ENCODE results near the gene L3MBTL1.

L3MBTL1 gene

DNA sequence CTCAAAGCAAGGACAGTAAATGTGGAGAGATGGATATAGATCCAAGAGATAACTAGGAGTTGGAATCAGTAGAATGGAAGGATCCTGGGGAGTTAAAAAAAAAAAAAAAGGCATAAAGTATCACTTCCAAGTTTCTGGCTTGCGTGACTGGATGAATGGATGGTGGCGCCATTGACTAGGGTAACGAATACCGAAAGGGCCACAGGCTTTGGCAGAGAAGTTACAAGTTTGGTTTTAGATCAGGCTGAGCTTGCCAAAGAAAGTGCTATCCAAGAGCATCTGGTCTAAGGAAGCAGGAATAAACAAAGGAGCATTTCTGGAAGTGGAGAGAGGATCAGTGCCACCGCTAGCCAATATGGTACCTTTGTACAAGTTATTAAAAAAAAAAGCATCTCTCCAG lies 17.5 kb downstream of the L3MBTL1 start:
- H3K27me3 ChIP-seq (replicated peaks; ENCODE audit: insufficient read depth, low read length) = no peaks in the 10 kb centered on the region
- H2AFZ ChIP-seq (ENCODE audit: low read length) = no peak overlapping the region
- no peak for DNase-seq
- no peaks in the 10 kb centered on the region for H3K4me1 ChIP-seq (ENCODE audit: low read length)
- no peak overlapping the region for H3K4me2 ChIP-seq (ENCODE audit: low read depth, low read length)
- no peaks in the 10 kb centered on the region for H4K20me1 ChIP-seq (ENCODE audit: insufficient read depth, low read length)
- H3K36me3 ChIP-seq (replicated peaks; ENCODE audit: insufficient read depth, low read length) = no peaks in the 10 kb centered on the region
- no peak overlapping the region for H3K9ac ChIP-seq (ENCODE audit: low read length)
- no peak overlapping the region for H3K27ac ChIP-seq (ENCODE audit: low read length)
- H3K79me2 ChIP-seq (ENCODE audit: low read length) = no peaks in the 10 kb centered on the region
- H3K9me2 ChIP-seq (replicated peaks; ENCODE audit: insufficient read depth, low read length) = no peaks in the 10 kb centered on the region
- no peaks in the 10 kb centered on the region for H3F3A ChIP-seq (ENCODE audit: insufficient read depth, low read length)
- TF ChIP-seq EZH2phosphoT487 (IDR thresholded peaks at IDR 0.05; ENCODE audit: low read length) (no peak), EZH2 (optimal IDR thresholded peaks at IDR 0.05; ENCODE audit: low read depth, low read length) (no peak), CTCF (IDR thresholded peaks at IDR 0.05; ENCODE audit: low read length) (no peak)
- H3K9me3 ChIP-seq (replicated peaks; ENCODE audit: insufficient read depth, low read length) = no peaks in the 10 kb centered on the region
- no peak overlapping the region for H3K4me3 ChIP-seq (ENCODE audit: low read length)

DNA sequence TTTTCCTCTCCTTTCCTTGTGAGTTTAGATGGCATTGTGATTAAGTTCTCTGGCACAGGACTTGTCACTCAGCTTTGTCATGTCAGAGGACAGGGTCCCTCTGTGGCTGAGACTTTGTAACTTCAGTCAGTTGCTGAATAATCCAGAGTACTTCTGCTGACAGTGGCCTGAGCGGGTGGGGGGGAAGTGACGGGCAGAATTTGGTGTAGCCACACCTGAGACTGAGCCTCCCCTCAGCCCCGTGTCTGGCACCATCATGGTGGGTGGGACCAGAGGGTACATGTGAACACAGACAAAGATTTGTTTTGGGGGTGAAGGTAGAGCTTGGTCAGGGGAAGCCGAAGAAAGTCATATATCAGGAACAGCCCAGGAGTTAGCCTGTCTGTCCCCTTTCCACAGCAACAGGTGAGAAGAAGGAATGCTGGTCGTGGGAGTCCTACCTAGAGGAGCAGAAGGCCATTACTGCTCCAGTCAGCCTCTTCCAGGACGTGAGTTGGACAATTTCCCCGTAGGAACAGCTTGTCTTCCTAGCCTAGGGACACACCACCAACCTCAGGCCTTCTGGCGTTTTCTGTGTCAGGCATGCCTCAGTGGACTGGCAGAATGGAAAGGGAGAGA lies 20.9 kb downstream of the L3MBTL1 start:
- H3K27me3 ChIP-seq (replicated peaks; ENCODE audit: insufficient read depth, low read length) = no peaks in the 10 kb centered on the region
- no peaks in the 10 kb centered on the region for H3K79me2 ChIP-seq (ENCODE audit: low read length)
- H3K4me1 ChIP-seq (ENCODE audit: low read length) = no peaks in the 10 kb centered on the region
- no peak overlapping the region for H3K4me3 ChIP-seq (ENCODE audit: low read length)
- no peaks in the 10 kb centered on the region for H4K20me1 ChIP-seq (ENCODE audit: insufficient read depth, low read length)
- no peak overlapping the region for H3K9ac ChIP-seq (ENCODE audit: low read length)
- no peaks in the 10 kb centered on the region for H3K36me3 ChIP-seq (replicated peaks; ENCODE audit: insufficient read depth, low read length)
- H3F3A ChIP-seq (ENCODE audit: insufficient read depth, low read length) = no peaks in the 10 kb centered on the region
- no peak for DNase-seq
- H3K9me2 ChIP-seq (replicated peaks; ENCODE audit: insufficient read depth, low read length) = no peaks in the 10 kb centered on the region
- no peak overlapping the region for H2AFZ ChIP-seq (ENCODE audit: low read length)
- TF ChIP-seq EZH2phosphoT487 (IDR thresholded peaks at IDR 0.05; ENCODE audit: low read length) = no peak
- no peak for TF ChIP-seq EZH2 (optimal IDR thresholded peaks at IDR 0.05; ENCODE audit: low read depth, low read length)
- no peak for TF ChIP-seq CTCF (IDR thresholded peaks at IDR 0.05; ENCODE audit: low read length)
- H3K4me2 ChIP-seq (ENCODE audit: low read depth, low read length) = no peak overlapping the region
- H3K27ac ChIP-seq (ENCODE audit: low read length) = no peak overlapping the region
- no peaks in the 10 kb centered on the region for H3K9me3 ChIP-seq (replicated peaks; ENCODE audit: insufficient read depth, low read length)

DNA sequence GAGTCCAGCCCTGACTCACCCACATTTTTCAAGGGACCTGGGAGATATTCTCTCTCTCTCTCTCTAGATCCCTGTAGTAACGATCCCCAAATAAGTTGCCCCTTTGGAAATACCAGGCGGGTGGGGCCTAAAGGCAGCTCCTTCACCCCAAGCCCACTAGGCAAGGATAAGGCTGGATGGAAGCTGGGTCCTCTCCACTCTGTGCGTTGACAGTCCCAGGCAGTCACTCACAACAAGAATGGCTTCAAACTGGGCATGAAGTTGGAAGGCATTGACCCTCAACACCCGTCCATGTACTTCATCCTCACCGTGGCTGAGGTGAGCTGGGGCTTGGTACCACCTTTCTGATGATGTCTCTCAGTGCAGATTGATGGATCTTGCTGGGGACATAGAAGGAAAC lies 21.6 kb downstream of the L3MBTL1 start:
- no peaks in the 10 kb centered on the region for H3K4me1 ChIP-seq (ENCODE audit: low read length)
- H3K79me2 ChIP-seq (ENCODE audit: low read length) = no peaks in the 10 kb centered on the region
- H3K27me3 ChIP-seq (replicated peaks; ENCODE audit: insufficient read depth, low read length) = no peaks in the 10 kb centered on the region
- H3F3A ChIP-seq (ENCODE audit: insufficient read depth, low read length) = no peaks in the 10 kb centered on the region
- H2AFZ ChIP-seq (ENCODE audit: low read length) = no peak overlapping the region
- no peak overlapping the region for H3K27ac ChIP-seq (ENCODE audit: low read length)
- no peaks in the 10 kb centered on the region for H3K36me3 ChIP-seq (replicated peaks; ENCODE audit: insufficient read depth, low read length)
- no peaks in the 10 kb centered on the region for H3K9me3 ChIP-seq (replicated peaks; ENCODE audit: insufficient read depth, low read length)
- no peak overlapping the region for H3K4me2 ChIP-seq (ENCODE audit: low read depth, low read length)
- DNase-seq = no peak
- TF ChIP-seq EZH2 (optimal IDR thresholded peaks at IDR 0.05; ENCODE audit: low read depth, low read length) = no peak
- TF ChIP-seq EZH2phosphoT487 (IDR thresholded peaks at IDR 0.05; ENCODE audit: low read length) = no peak
- no peak for TF ChIP-seq CTCF (IDR thresholded peaks at IDR 0.05; ENCODE audit: low read length)
- H4K20me1 ChIP-seq (ENCODE audit: insufficient read depth, low read length) = no peaks in the 10 kb centered on the region
- no peak overlapping the region for H3K9ac ChIP-seq (ENCODE audit: low read length)
- H3K9me2 ChIP-seq (replicated peaks; ENCODE audit: insufficient read depth, low read length) = no peaks in the 10 kb centered on the region
- H3K4me3 ChIP-seq (ENCODE audit: low read length) = no peak overlapping the region
